Peyer's patch (tissue), 4 donors: Measurements from ENCODE around the gene GABRB1.

Source experiments
- CTCF ChIP-seq, 6 experiments: fragments of 450-650 bp in 4 of 6; fragments of 200-600 bp in 2 of 6; sonication (generic) in 1 of 6; IDR thresholded peaks; one replicate each; pipeline ENCODE4 v1.5.1; 2017 to 2019; ENCODE audit warnings: antibody characterized with exemption in 6 of 6, mild to moderate bottlenecking in 3 of 6, moderate library complexity in 1 of 6
- POLR2A ChIP-seq, 2 donors: fragments of 450-650 bp; IDR thresholded peaks; one replicate each; pipeline ENCODE4 v1.5.1; 2017; ENCODE audit warnings: antibody characterized with exemption in 2 of 2, mild to moderate bottlenecking in 2 of 2, moderate library complexity in 2 of 2

GRCh38 chr4:47122592-47123291 lies 91.4 kb downstream of the GABRB1 start:
- TF ChIP-seq POLR2A (IDR thresholded peaks at IDR 0.05) (no peak), CTCF (IDR thresholded peaks at IDR 0.05) (peak in 4 of 6 experiments; percentile 47 to 70 (median 68))
